ENCODE data around the gene CPO. TPM values are rescaled to one million over a fixed set of nuclear protein-coding genes. Genes with fewer than 3 reads are reported as not detected.
A peak's percentile ranks its signal among the peaks of the same experiment; 100 is the strongest.

CPO gene
- polyA plus RNA-seq, 1 of the 3 experiments (the other 2 are of a cell fraction), result not detected

DNA sequence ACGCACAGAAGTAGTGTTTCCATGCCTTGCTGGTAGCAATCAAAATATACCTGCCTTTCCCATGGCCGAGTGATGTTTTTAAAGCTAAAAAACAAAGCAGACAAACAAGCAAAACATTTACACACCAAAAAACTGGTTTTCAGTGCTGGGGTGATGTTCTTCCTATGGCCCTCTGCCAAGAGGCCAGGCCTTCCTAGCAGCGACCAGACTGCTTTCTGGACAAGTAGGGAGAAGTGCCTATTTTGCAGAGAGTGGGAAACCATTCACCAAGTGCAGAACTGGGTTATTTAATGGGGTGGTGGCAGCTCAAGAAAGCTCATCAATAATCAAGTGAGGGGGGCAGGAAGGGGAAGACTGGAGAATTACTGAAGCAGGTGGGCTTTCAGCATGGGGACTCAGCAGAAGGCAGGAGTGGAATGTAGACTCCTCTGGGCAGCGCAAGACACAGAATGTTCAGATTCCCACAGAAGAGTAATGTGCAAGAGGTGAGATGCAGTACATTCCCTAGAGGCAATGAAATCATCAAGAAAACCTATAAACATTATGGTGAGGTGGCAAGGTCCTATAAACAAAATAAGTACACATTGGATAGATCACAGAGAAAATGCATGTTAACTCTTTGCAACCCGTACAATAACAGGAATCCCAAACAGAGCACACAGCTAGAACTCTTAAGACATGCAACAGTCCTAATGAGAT lies 44.0 kb downstream of the CPO start:
- no peak overlapping the region for H2AFZ ChIP-seq (ENCODE audit: low read depth)
- no peak overlapping the region for H3K9ac ChIP-seq
- no peaks in the 10 kb centered on the region for H3K27me3 ChIP-seq (ENCODE audit: insufficient read depth)
- H3K4me2 ChIP-seq, result no peak overlapping the region
- H3K79me2 ChIP-seq (ENCODE audit: insufficient read depth), result no peaks in the 10 kb centered on the region
- no peaks in the 10 kb centered on the region for H4K20me1 ChIP-seq (ENCODE audit: insufficient read depth)
- H3K4me3 ChIP-seq (ENCODE audit: low read depth in 2 of 2, low read length in 1 of 2), result no peak overlapping the region
- POLR2A ChIA-PET, result interaction anchor here (1.0 to 4.3 kb wide), 5 partner anchors 84 to 182 kb away, joined by 3 to 50 read pairs (median 5); partner anchors contain the start of gene KLF7
- no peaks in the 10 kb centered on the region for H3K36me3 ChIP-seq (replicated peaks in 1 of 2; ENCODE audit: control insufficient read depth in 1 of 2, insufficient read depth in 2 of 2, low read length in 1 of 2)
- TF ChIP-seq TCF12 (IDR thresholded peaks at IDR 0.05), result no peak
- TF ChIP-seq REST (IDR thresholded peaks at IDR 0.05; ENCODE audit: low read depth, low read length), result no peak
- no peak for TF ChIP-seq GATA2 (CRISPR knock-in tag; IDR thresholded peaks at IDR 0.05)
- TF ChIP-seq RAD21 (IDR thresholded peaks at IDR 0.05; ENCODE audit: low read length), result peak; percentile 41; the same call in 1 of the 2 replicates
- TF ChIP-seq, protein P1, sequence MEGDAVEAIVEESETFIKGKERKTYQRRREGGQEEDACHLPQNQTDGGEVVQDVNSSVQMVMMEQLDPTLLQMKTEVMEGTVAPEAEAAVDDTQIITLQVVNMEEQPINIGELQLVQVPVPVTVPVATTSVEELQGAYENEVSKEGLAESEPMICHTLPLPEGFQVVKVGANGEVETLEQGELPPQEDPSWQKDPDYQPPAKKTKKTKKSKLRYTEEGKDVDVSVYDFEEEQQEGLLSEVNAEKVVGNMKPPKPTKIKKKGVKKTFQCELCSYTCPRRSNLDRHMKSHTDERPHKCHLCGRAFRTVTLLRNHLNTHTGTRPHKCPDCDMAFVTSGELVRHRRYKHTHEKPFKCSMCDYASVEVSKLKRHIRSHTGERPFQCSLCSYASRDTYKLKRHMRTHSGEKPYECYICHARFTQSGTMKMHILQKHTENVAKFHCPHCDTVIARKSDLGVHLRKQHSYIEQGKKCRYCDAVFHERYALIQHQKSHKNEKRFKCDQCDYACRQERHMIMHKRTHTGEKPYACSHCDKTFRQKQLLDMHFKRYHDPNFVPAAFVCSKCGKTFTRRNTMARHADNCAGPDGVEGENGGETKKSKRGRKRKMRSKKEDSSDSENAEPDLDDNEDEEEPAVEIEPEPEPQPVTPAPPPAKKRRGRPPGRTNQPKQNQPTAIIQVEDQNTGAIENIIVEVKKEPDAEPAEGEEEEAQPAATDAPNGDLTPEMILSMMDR (IDR thresholded peaks at IDR 0.05), result no peak
- TF ChIP-seq ZBTB33 (IDR thresholded peaks at IDR 0.05; ENCODE audit: borderline replicate concordance, low read depth), result no peak
- 0 out of 2 replicates have a peak, but pooled peaks have one; percentile 9 for TF ChIP-seq NFIC (IDR thresholded peaks at IDR 0.05; ENCODE audit: borderline replicate concordance)
- TF ChIP-seq MXI1 (IDR thresholded peaks at IDR 0.05; ENCODE audit: low read depth, low read length), result peak; percentile 50; the same call in 1 of the 2 replicates
- peak; percentile 18; the same call in 1 of the 2 replicates for TF ChIP-seq SMC3 (IDR thresholded peaks at IDR 0.05; ENCODE audit: low read depth, low read length)
- peak; percentile 49 for DNase-seq
- H3F3A ChIP-seq (replicated peaks; ENCODE audit: insufficient read depth), result no peaks in the 10 kb centered on the region
- peak overlapping the region in 1 of 2 experiments; percentile 91; a peak in 2 of 4 replicates for H3K27ac ChIP-seq (ENCODE audit: low read depth in 2 of 2, low read length in 1 of 2)
- CTCF ChIA-PET, result interaction anchor here (0.7 to 7.9 kb wide), 19 partner anchors 7 to 750 kb away, joined by 3 to 127 read pairs (median 6); partner anchors contain the start of gene KLF7
- 65% methylated on average over 5 of the region's 5 CpGs for WGBS (ENCODE audit: low lambda C conversion rate)
- H3K4me1 ChIP-seq (ENCODE audit: control insufficient read depth in 1 of 2, insufficient read depth in 2 of 2, low read depth in 1 of 2, low read length in 1 of 2), result peaks cover 4 to 37% of the 10 kb centered on the region in 2 experiments; a peak in 3 of 4 replicates
- no peaks in the 10 kb centered on the region for H3K9me2 ChIP-seq
- no peaks in the 10 kb centered on the region for H3K9me3 ChIP-seq
